H1 (cell line): ENCODE results near the gene SLC35B2. TPM values are rescaled to one million over a fixed set of nuclear protein-coding genes. Genes with fewer than 3 reads are reported as not detected.
A peak's percentile ranks its signal among the peaks of the same experiment; 100 is the strongest.

Experiments used
- CTCF ChIA-PET: fragments of 300-600 bp; sonication (Branson Sonifier 250); formaldehyde crosslinking; loops from one replicate; lab custom pipeline; 2021; ENCODE audit not compliant: partially characterized antibody; lab: Charles Lee
- POLR2A ChIA-PET: fragments of 300-600 bp; sonication (Branson Sonifier 250); formaldehyde crosslinking; loops from one replicate; lab custom pipeline; 2021; ENCODE audit warnings: inconsistent platforms; ENCODE audit not compliant: partially characterized antibody; lab: Charles Lee
- DNase-seq, 2 experiments: peaks; one replicate each; pipeline versions ENCODE4 v3.0.0 to v3.0.0-alpha.2; 2010 to 2022; ENCODE audit warnings: low spot score in 2 of 2, low read depth in 1 of 2, mixed read lengths in 1 of 2
- FAIRE-seq: peaks from 2 replicates; lab custom pipeline; 2011; peaks lifted over from hg19 to GRCh38; lab: Jason Lieb, UNC
- H2AFZ ChIP-seq: 2 replicates; pipeline ENCODE4 v1.8.1; 2012; ENCODE audit warnings: low read length, inconsistent platforms
- H2AK5ac ChIP-seq: 2 replicates; pipeline ENCODE4 v1.6.1; 2013; ENCODE audit warnings: low read depth, low read length
- H2BK120ac ChIP-seq: replicated peaks from 2 replicates; pipeline ENCODE3; 2013; ENCODE audit warnings: low read depth, low read length, inconsistent platforms
- H2BK12ac ChIP-seq: 2 replicates; pipeline ENCODE4 v1.6.1; 2013; ENCODE audit warnings: low read depth, low read length
- H2BK15ac ChIP-seq: 2 replicates; pipeline ENCODE4 v1.6.1; 2013; ENCODE audit warnings: low read length
- H2BK20ac ChIP-seq: 2 replicates; pipeline ENCODE4 v1.6.1; 2013; ENCODE audit warnings: low read length
- H2BK5ac ChIP-seq: 2 replicates; pipeline ENCODE4 v1.6.1; 2013; ENCODE audit warnings: low read depth, low read length
- H3K14ac ChIP-seq: 2 replicates; pipeline ENCODE4 v1.6.1; 2013; ENCODE audit warnings: inconsistent platforms; ENCODE audit not compliant: insufficient read length
- H3K18ac ChIP-seq: 2 replicates; pipeline ENCODE4 v1.6.1; 2013; ENCODE audit warnings: low read length; ENCODE audit errors: extremely low read depth
- H3K23ac ChIP-seq: 2 replicates; pipeline ENCODE4 v1.6.1; 2013; ENCODE audit warnings: inconsistent platforms; ENCODE audit not compliant: insufficient read length
- H3K23me2 ChIP-seq: 2 replicates; pipeline ENCODE4 v1.6.1; 2013; ENCODE audit warnings: low read depth, low read length
- H3K27ac ChIP-seq: 2 replicates; pipeline ENCODE4 v1.6.1; 2011; ENCODE audit warnings: low read depth, low read length, inconsistent platforms
- H3K27me3 ChIP-seq, 4 experiments: replicated peaks in 1 of 4; 1 replicate in 1 of 4; 2 replicates in 3 of 4; pipeline versions ENCODE4 v1.6.1 to v1.8.1; 2011 to 2013; ENCODE audit warnings: low read length in 3 of 4, mild to moderate bottlenecking in 3 of 4, inconsistent platforms in 2 of 4, mixed read lengths in 2 of 4, moderate library complexity in 1 of 4; ENCODE audit not compliant: control insufficient read depth in 3 of 4, insufficient read depth in 3 of 4; ENCODE audit errors: extremely low read depth in 1 of 4
- H3K36me3 ChIP-seq, 4 experiments: 2 replicates each; pipeline versions ENCODE4 v1.6.1 to v1.8.1; 2011 to 2013; ENCODE audit warnings: mild to moderate bottlenecking in 4 of 4, low read length in 3 of 4, moderate library complexity in 2 of 4, control low read depth in 1 of 4, inconsistent platforms in 1 of 4; ENCODE audit not compliant: insufficient read depth in 4 of 4, control insufficient read depth in 2 of 4
- H3K4ac ChIP-seq: replicated peaks from 2 replicates; pipeline ENCODE3; 2013; ENCODE audit warnings: low read length, low read depth, mixed read lengths, inconsistent platforms; ENCODE audit not compliant: insufficient read length
- H3K4me1 ChIP-seq, 4 experiments: replicated peaks in 1 of 4; 1 replicate in 1 of 4; 2 replicates in 3 of 4; pipeline versions ENCODE4 v1.6.1 to v1.8.1; 2011 to 2013; ENCODE audit warnings: low read length in 3 of 4, inconsistent platforms in 2 of 4, mixed read lengths in 1 of 4; ENCODE audit not compliant: insufficient read depth in 4 of 4, control insufficient read depth in 3 of 4
- H3K4me2 ChIP-seq, 2 experiments: 2 replicates each; pipeline versions ENCODE4 v1.6.1 to v1.8.1; 2011 to 2013; ENCODE audit warnings: low read depth in 2 of 2, low read length in 2 of 2, control low read depth in 1 of 2, inconsistent platforms in 1 of 2, mild to moderate bottlenecking in 1 of 2; ENCODE audit not compliant: insufficient read depth in 1 of 2
- H3K4me3 ChIP-seq, 4 experiments: fragments of 200-600, 300-600 bp in 1 of 4; sonication (generic), shearing (Covaris generic), sonication (Bioruptor Twin) in 1 of 4; 2 replicates each; pipeline versions ENCODE4 v1.5.1 to v1.8.1; 2011 to 2016; ENCODE audit warnings: low read length in 4 of 4, low read depth in 3 of 4, control low read depth in 2 of 4, inconsistent platforms in 2 of 4, mild to moderate bottlenecking in 2 of 4, mixed read lengths in 1 of 4, moderate library complexity in 1 of 4; ENCODE audit not compliant: insufficient read depth in 2 of 4; ENCODE audit errors: extremely low read depth in 1 of 4
- H3K56ac ChIP-seq: replicated peaks from 2 replicates; pipeline ENCODE3; 2013; ENCODE audit warnings: low read depth, mild to moderate bottlenecking, mixed read lengths, low read length, inconsistent platforms; ENCODE audit not compliant: insufficient read length
- H3K79me1 ChIP-seq: 2 replicates; pipeline ENCODE4 v1.6.1; 2013; ENCODE audit warnings: low read depth, low read length, control low read depth
- H3K79me2 ChIP-seq, 2 experiments: 2 replicates each; pipeline versions ENCODE4 v1.6.1 to v1.8.1; 2012 to 2013; ENCODE audit warnings: low read length in 2 of 2, mild to moderate bottlenecking in 2 of 2, inconsistent platforms in 1 of 2; ENCODE audit not compliant: insufficient read depth in 2 of 2, control insufficient read depth in 1 of 2
- H3K9ac ChIP-seq, 4 experiments: replicated peaks in 1 of 4; 1 replicate in 1 of 4; 2 replicates in 3 of 4; pipeline versions ENCODE4 v1.6.1 to v1.8.1; 2011 to 2013; ENCODE audit warnings: low read depth in 3 of 4, low read length in 3 of 4, control low read depth in 2 of 4, mild to moderate bottlenecking in 2 of 4, moderate library complexity in 2 of 4, inconsistent platforms in 1 of 4; ENCODE audit errors: extremely low read depth in 1 of 4
- H3K9me3 ChIP-seq, 2 experiments: 2 replicates each; pipeline versions ENCODE4 v1.6.1 to v1.8.1; 2012 to 2013; ENCODE audit warnings: mild to moderate bottlenecking in 2 of 2, moderate library complexity in 2 of 2, control low read depth in 1 of 2, inconsistent platforms in 1 of 2, low read depth in 1 of 2, low read length in 1 of 2, mixed read lengths in 1 of 2; ENCODE audit not compliant: insufficient read depth in 2 of 2
- H4K20me1 ChIP-seq, 2 experiments: replicated peaks in 1 of 2; 2 replicates each; pipeline versions ENCODE3 to v1.8.1; 2011 to 2013; ENCODE audit warnings: inconsistent platforms in 2 of 2, low read length in 2 of 2, mild to moderate bottlenecking in 1 of 2; ENCODE audit not compliant: insufficient read depth in 2 of 2, control insufficient read depth in 1 of 2
- H4K5ac ChIP-seq: 2 replicates; pipeline ENCODE4 v1.6.1; 2013; ENCODE audit warnings: low read length, low read depth, mixed read lengths, inconsistent platforms; ENCODE audit not compliant: insufficient read length
- H4K8ac ChIP-seq: 2 replicates; pipeline ENCODE4 v1.8.0; 2013; ENCODE audit warnings: mild to moderate bottlenecking, moderate library complexity, low read length, inconsistent platforms; ENCODE audit not compliant: insufficient read depth; ENCODE audit errors: extremely low read depth
- H4K91ac ChIP-seq: replicated peaks from 2 replicates; pipeline ENCODE3; 2013; ENCODE audit warnings: low read length, mixed read lengths, inconsistent platforms; ENCODE audit not compliant: insufficient read length
- CEBPB ChIP-seq: IDR thresholded peaks from 2 replicates; pipeline ENCODE4 v1.6.1; 2012; ENCODE audit warnings: low read depth, low read length
- CHD2 ChIP-seq: IDR thresholded peaks from 2 replicates; pipeline ENCODE4 v1.6.1; 2012; ENCODE audit warnings: low read length, improper control_type of control experiment
- CREB1 ChIP-seq: IDR thresholded peaks from 2 replicates; pipeline ENCODE4 v1.6.1; 2012; ENCODE audit warnings: inconsistent platforms
- E2F6 ChIP-seq: IDR thresholded peaks from 2 replicates; pipeline ENCODE4 v1.6.1; 2012; ENCODE audit warnings: inconsistent platforms
- EP300 ChIP-seq, 2 experiments: IDR thresholded peaks; 1 replicate in 1 of 2; 2 replicates in 1 of 2; pipeline ENCODE4 v1.6.1; 2011 to 2012; ENCODE audit warnings: low read depth in 2 of 2, low read length in 2 of 2, mild to moderate bottlenecking in 2 of 2, borderline replicate concordance in 1 of 2, inconsistent platforms in 1 of 2, moderate library complexity in 1 of 2
- JUND ChIP-seq: IDR thresholded peaks from 2 replicates; pipeline ENCODE4 v1.6.1; 2011; ENCODE audit warnings: mild to moderate bottlenecking, improper control_type of control experiment, low read length
- POU5F1 ChIP-seq: IDR thresholded peaks from 2 replicates; pipeline ENCODE4 v1.6.1; 2011; ENCODE audit warnings: low read depth, mild to moderate bottlenecking, low read length, moderate library complexity
- RXRA ChIP-seq: IDR thresholded peaks from 2 replicates; pipeline ENCODE4 v1.6.1; 2011; ENCODE audit warnings: low read depth, mild to moderate bottlenecking, low read length, moderate library complexity; ENCODE audit not compliant: insufficient read depth
- SRF ChIP-seq: IDR thresholded peaks from 2 replicates; pipeline ENCODE4 v1.6.1; 2011; ENCODE audit warnings: mild to moderate bottlenecking, low read depth, low read length, moderate library complexity
- SUZ12 ChIP-seq: fragments of 200-600 bp; sonication (generic); IDR thresholded peaks from 2 replicates; pipeline ENCODE4 v1.6.1; 2012; ENCODE audit warnings: mild to moderate bottlenecking, inconsistent platforms, low read length, moderate library complexity, mixed read lengths
- TCF12 ChIP-seq: IDR thresholded peaks from 2 replicates; pipeline ENCODE4 v1.6.1; 2011; ENCODE audit warnings: low read depth, mild to moderate bottlenecking, low read length
- WGBS, 2 experiments: shearing (Covaris generic) in 1 of 2; methylation state at CpG; one replicate each; pipeline versions ENCODE4 v1.1.6 to v1.1.7; 2013 to 2015; ENCODE audit warnings: low lambda C conversion rate in 2 of 2, mixed read lengths in 2 of 2, inconsistent platforms in 1 of 2, low coverage in 1 of 2, missing lambda C conversion rate in 1 of 2; ENCODE audit not compliant: insufficient replicate concordance in 2 of 2, insufficient coverage in 1 of 2, insufficient read length in 1 of 2; ENCODE audit errors: extremely low coverage in 1 of 2, missing lambda C conversion rate in 1 of 2; 5-methylcytosine and 5-hydroxymethylcytosine counted together
- polyA plus RNA-seq, 7 experiments: library from polyadenylated mRNA; depleted of rRNA in 3 of 7; stranded (reverse) in 5 of 7; unstranded in 2 of 7; fragments of >200 nt in 5 of 7; fragments of 200-250 nt in 2 of 7; gene quantifications; 1 replicate in 5 of 7; 2 replicates in 1 of 7; 4 replicates in 1 of 7; pipeline versions ENCODE4 v1.2.1 to v1.2.3, GENCODE V29; 2011 to 2013; ENCODE audit warnings: missing spikeins in 2 of 7, mixed read lengths in 2 of 7
- total RNA-seq: library from RNA; stranded (reverse); fragmentation: NEBNext Ultra II Directional; extraction: Animal tissue kit (Norgen Biotek cat#: 25700); gene quantifications from 2 replicates; pipeline ENCODE4 v1.2.1, GENCODE V29; 2021

The SLC35B2 gene
- total and polyA plus RNA-seq, 2 of the 8 experiments (the other 6 are each of a cell fraction or from before 2014, with no cell fraction given) = 29.5 to 65.0 TPM

DNA sequence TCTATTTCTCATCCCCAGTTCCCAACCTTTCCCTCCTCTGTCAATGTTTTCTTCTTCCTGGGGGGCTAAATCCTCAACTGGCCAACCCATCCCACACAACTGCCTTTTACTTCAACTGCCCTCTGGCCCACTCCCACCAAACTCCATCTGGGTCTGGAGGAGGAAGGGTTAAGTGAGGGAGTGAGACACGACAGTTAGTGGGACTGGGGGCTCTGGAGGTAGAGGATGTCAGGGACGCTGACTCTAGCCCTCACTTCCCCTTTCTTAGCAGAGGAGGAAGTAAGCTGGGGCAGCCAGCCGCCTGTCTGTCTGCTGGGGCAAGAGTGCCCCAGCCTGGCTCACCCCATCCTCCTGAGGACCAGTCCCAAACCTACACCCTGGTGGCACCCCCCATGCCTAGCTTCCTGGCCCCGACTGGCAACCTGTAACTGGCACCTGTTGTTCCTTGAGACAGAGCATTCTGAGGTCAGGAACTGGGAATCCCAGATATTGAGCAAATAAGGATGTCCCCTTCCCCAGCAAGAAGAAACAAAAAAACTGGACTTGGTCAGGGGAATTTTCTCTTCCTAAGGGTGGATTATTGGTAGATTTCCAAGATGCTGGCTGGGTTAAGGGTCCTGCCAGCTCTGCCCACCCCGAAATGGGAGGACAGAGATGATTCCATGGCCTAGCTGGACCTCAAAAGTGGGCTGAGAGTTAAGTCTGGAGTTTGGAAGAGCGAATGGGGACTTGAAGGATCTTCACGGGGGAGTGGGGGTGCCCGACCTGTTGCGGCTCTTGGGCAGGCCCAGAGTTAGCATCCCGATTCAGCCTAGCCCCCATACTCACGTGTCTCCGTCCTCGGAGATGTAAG is 7.1 kb upstream of the SLC35B2 start:
- no peak overlapping the region for H4K8ac ChIP-seq
- H2BK12ac ChIP-seq = 0 out of 2 replicates have a peak overlapping the region, but pooled peaks have one; percentile 23
- H3K4me2 ChIP-seq = peak overlapping the region; percentile 50 to 91
- H3K56ac ChIP-seq = no peak overlapping the region
- ChIA-PET POLR2A (interaction anchor here (0.8 to 15.1 kb wide), 6 partner anchors 11 to 48 kb away, joined by 3 to 581 read pairs (median 3); partner anchors contain the start of genes HSP90AB1 and SLC35B2), CTCF (interaction anchor here (0.7 to 19.0 kb wide), 6 partner anchors 9 to 176 kb away, joined by 3 to 330 read pairs (median 6); partner anchors contain the start of gene AARS2)
- no peak overlapping the region for H2AK5ac ChIP-seq
- H4K20me1 ChIP-seq = peaks cover 1 to 5% of the 10 kb centered on the region in 2 experiments
- peaks cover 3 to 10% (median 7%) of the 10 kb centered on the region in 4 experiments; a peak in 4 of 8 replicates for H3K36me3 ChIP-seq
- peak overlapping the region; percentile 12 for H3K4ac ChIP-seq
- H3K14ac ChIP-seq = no peak overlapping the region
- H3K18ac ChIP-seq = 0 out of 2 replicates have a peak overlapping the region, but pooled peaks have one; percentile 38
- H3K27me3 ChIP-seq = no peaks in the 10 kb centered on the region; a peak in 2 of 7 replicates
- H2AFZ ChIP-seq = no peak overlapping the region
- no peak overlapping the region for H4K91ac ChIP-seq
- H2BK20ac ChIP-seq = no peak overlapping the region
- H3K27ac ChIP-seq = no peak overlapping the region
- H2BK5ac ChIP-seq = no peak overlapping the region
- no peak overlapping the region for H2BK120ac ChIP-seq
- 19% methylated on average over 13 of the region's 13 CpGs; no CpG with 5 or more reads in 1 of the 2 experiments for WGBS, 2 experiments
- no peak for FAIRE-seq
- H2BK15ac ChIP-seq = no peak overlapping the region
- DNase-seq = no peak
- H3K4me1 ChIP-seq = peaks cover 12 to 41% (median 20%) of the 10 kb centered on the region in 4 experiments
- H3K23ac ChIP-seq = no peak overlapping the region
- no peak overlapping the region for H4K5ac ChIP-seq
- H3K4me3 ChIP-seq = peak overlapping the region; percentile 57 to 85 (median 76)
- H3K23me2 ChIP-seq = peaks cover 10% of the 10 kb centered on the region
- peaks cover 0 to 10% of the 10 kb centered on the region in 2 experiments; a peak in 1 of 4 replicates for H3K79me2 ChIP-seq
- peak overlapping the region in 3 of 4 experiments; percentile 44 to 62 (median 51); a peak in 5 of 7 replicates for H3K9ac ChIP-seq
- no peaks in the 10 kb centered on the region for H3K9me3 ChIP-seq
- peaks cover 7% of the 10 kb centered on the region; the same call in 1 of the 2 replicates for H3K79me1 ChIP-seq
- no peak for TF ChIP-seq SUZ12
- no peak for TF ChIP-seq SRF
- no peak for TF ChIP-seq EP300 (IDR thresholded peaks at IDR 0.05; ENCODE audit: borderline replicate concordance in 1 of 2, low read depth in 2 of 2, low read length in 2 of 2)
- TF ChIP-seq CHD2 = no peak
- no peak for TF ChIP-seq POU5F1
- TF ChIP-seq RXRA = no peak
- TF ChIP-seq TCF12 = no peak
- TF ChIP-seq CEBPB = no peak
- TF ChIP-seq JUND = no peak
- TF ChIP-seq CREB1 = no peak
- TF ChIP-seq E2F6 = no peak
